ENCODE measurements around the gene NAPSA. TPM values are rescaled to one million over a fixed set of nuclear protein-coding genes. Genes with fewer than 3 reads are reported as not detected.

NAPSA gene
- polyA plus RNA-seq, result 1 to 10 TPM in 1 of 3 donors, under 1 TPM in 1, not detected in 1; 0.50 to 2.2 TPM

DNA sequence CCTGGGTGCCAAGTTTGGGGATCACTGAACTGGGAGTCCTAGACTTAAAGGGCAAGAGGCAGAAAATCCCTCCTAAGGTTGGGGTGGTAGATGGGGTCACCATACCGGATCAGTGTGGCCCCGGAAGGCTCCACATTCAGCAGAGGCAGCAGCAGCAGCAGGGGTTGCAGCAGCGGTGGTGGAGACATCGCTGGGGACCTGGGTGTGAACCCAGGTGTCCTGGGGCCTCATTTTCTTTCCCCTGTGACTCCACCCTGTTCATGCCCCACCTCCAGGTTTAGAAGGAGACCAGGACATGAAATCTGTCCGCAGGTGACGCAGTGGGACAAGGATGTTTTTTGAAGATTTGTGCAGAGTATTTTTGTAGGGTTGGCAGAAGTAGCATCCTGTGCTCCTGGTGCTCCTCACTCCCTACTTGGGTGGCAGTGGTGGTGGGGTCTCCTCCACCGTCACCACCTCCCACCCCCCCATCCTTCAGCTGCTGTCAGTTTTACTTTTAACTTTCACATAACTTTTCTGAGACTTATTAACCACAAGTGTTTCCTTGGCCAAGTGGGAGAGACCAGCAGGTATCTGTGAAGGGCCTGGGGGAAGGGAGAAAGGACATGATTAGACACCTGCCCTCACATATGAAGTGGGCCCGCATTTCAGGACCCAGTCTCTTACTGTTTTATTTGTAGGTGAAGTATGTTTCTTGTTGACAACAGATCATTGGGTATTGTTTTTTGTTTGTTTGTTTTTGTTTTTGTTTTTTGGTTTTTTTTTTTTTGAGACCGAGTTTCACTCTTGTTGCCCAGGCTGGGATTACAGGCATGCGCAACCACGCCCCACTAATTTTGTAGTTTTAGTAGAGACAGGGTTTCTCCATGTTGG lies at the start of gene NAPSA:
NAPSA (minus strand) TSS at position 206 of the 873 bp plus-strand sequence; CDS start at position 188, 18 bp downstream.
- H3K4me1 Mint-ChIP-seq, result peaks cover 22 to 41% of the 10 kb centered on the region in 2 donors
- peak within 1 kb of the TSS; percentile 71 to 90 (median 82) for H3K27ac Mint-ChIP-seq
- H3K4me3 Mint-ChIP-seq, result peak within 1 kb of the TSS in 4 of 5 donors; percentile 64 to 78 (median 70)
- no peak for DNase-seq
- no peaks in the 10 kb centered on the region for H3K36me3 Mint-ChIP-seq
- H3K27me3 Mint-ChIP-seq (ENCODE audit: low read depth in 3 of 3), result peaks cover 2 to 9% (median 7%) of the 10 kb centered on the region in 3 donors
- peaks cover 0 to 2% (median 0%) of the 10 kb centered on the region in 6 donors for H3K9me3 Mint-ChIP-seq

DNA sequence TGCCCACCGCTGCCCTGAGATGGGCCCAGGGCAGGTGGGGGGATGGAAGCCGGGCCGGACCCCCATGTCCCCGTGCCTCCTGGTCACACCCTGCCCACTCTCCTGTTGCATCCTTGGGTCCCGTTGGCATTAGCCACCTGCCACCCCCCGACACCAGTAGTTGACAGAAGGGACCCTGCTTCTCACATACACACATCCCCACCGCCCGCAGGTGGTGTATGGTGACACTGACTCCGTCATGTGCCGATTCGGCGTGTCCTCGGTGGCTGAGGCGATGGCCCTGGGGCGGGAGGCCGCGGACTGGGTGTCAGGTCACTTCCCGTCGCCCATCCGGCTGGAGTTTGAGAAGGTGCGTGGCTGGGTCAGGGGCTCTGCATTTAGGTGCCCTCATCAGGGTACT lies 48.1 kb upstream of the NAPSA start:
- H3K36me3 Mint-ChIP-seq, result no peaks in the 10 kb centered on the region
- H3K9me3 Mint-ChIP-seq, result no peaks in the 10 kb centered on the region
- no peak overlapping the region for H3K4me3 Mint-ChIP-seq
- H3K4me1 Mint-ChIP-seq, result peaks cover 0 to 2% of the 10 kb centered on the region in 2 donors
- H3K27me3 Mint-ChIP-seq (ENCODE audit: low read depth in 3 of 3), result peaks cover 0 to 2% (median 0%) of the 10 kb centered on the region in 3 donors
- DNase-seq, result no peak
- no peak overlapping the region for H3K27ac Mint-ChIP-seq

DNA sequence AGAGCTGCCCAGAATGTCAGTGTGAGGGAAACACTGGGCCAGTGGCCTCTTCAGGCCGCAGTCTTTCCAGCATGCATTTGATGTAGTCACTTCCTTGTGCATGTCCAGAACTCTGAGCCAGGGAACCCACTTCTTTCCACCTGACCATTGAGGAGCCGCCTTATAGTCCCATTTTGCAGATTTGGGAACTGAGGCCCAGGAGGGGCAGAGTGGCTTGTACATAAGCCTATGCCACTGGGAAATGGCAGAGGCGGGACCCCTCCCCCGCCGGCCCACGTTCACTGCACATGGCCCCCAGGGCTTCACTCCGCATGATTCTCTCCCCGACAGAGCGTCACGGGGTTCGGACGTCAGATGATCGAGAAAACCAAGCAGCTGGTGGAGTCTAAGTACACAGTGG lies 47.7 kb upstream of the NAPSA start:
- no peak overlapping the region for H3K27ac Mint-ChIP-seq
- no peaks in the 10 kb centered on the region for H3K36me3 Mint-ChIP-seq
- no peaks in the 10 kb centered on the region for H3K9me3 Mint-ChIP-seq
- peaks cover 0 to 2% (median 0%) of the 10 kb centered on the region in 3 donors for H3K27me3 Mint-ChIP-seq (ENCODE audit: low read depth in 3 of 3)
- peaks cover 0 to 2% of the 10 kb centered on the region in 2 donors for H3K4me1 Mint-ChIP-seq
- DNase-seq, result no peak
- no peak overlapping the region for H3K4me3 Mint-ChIP-seq

DNA sequence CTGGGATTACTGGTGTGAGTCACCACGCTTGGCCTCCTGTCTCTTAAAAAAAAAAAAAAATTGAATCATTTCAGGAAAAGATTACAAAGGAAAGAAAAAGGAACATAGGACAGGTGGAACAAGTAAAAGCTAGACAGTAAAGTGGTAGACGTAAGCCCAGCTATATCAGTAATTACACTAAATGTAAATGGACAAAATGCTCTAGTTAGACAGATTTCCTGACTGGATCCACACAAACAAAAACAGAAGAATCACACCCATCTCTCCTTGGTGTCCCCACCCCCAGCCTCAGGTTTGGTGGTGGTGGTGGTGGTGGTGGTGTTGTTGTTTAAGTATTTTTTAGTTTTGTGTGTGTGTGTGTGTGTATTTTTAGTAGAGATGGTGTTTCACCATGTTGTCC lies 47.0 kb upstream of the NAPSA start:
- peaks cover 0 to 2% of the 10 kb centered on the region in 2 donors for H3K4me1 Mint-ChIP-seq

DNA sequence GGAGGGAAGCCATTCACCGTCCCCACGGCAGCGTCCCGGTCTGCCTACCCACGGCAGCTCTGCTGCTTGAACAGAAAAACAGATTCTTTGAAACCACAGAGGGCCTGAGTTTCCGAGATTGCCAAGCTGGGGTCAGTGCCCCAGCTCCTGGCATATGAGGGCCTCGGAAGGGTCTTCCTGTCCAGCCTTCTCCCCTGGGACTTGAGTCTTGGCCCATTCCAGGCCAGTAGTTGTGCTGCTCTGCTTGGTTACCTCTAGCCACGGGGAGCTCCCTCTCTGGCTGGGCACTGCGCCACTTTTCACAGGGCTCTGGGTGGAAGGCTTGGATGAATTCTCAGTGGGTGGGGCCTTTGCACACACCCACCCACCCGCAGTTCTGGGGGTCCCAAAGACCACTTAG lies 44.7 kb upstream of the NAPSA start:
- H3K4me1 Mint-ChIP-seq, result peaks cover 0 to 2% of the 10 kb centered on the region in 2 donors
- H3K27me3 Mint-ChIP-seq (ENCODE audit: low read depth in 3 of 3), result peaks cover 0 to 3% (median 0%) of the 10 kb centered on the region in 3 donors
- H3K9me3 Mint-ChIP-seq, result no peaks in the 10 kb centered on the region
- H3K36me3 Mint-ChIP-seq, result peaks cover 0 to 4% (median 3%) of the 10 kb centered on the region in 3 donors
- H3K27ac Mint-ChIP-seq, result no peak overlapping the region
- no peak for DNase-seq
- H3K4me3 Mint-ChIP-seq, result no peak overlapping the region

More for the DNA sequence above, 47.0 kb upstream of the NAPSA start:
- Mint-ChIP-seq H3K36me3 (no peaks in the 10 kb centered on the region), H3K27me3 (ENCODE audit: low read depth in 3 of 3) (peaks cover 0 to 2% (median 0%) of the 10 kb centered on the region in 3 donors), H3K9me3 (no peaks in the 10 kb centered on the region), H3K4me3 (no peak overlapping the region), H3K27ac (no peak overlapping the region)
- no peak for DNase-seq

DNA sequence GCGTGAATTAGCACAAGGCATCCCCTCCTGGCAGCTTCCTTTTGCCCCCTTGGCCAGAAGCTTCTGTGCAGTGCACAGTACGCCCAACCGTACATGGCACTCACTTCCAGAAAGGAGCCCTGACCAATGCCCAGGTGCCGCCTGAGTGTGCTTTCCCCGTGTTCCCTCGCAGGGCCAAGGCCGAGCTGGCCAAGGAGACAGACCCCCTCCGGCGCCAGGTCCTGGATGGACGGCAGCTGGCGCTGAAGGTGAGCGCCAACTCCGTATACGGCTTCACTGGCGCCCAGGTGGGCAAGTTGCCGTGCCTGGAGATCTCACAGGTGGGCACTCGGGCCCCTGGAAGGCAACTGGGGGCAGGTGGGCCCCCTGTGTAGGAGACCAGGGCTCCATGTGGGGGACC lies 43.9 kb upstream of the NAPSA start:
- no peak overlapping the region for H3K27ac Mint-ChIP-seq
- H3K36me3 Mint-ChIP-seq, result peaks cover 0 to 4% (median 3%) of the 10 kb centered on the region in 3 donors
- H3K4me3 Mint-ChIP-seq, result no peak overlapping the region
- H3K9me3 Mint-ChIP-seq, result no peaks in the 10 kb centered on the region
- no peak for DNase-seq
- H3K27me3 Mint-ChIP-seq (ENCODE audit: low read depth in 3 of 3), result peaks cover 0 to 4% (median 0%) of the 10 kb centered on the region in 3 donors
- no peaks in the 10 kb centered on the region for H3K4me1 Mint-ChIP-seq

DNA sequence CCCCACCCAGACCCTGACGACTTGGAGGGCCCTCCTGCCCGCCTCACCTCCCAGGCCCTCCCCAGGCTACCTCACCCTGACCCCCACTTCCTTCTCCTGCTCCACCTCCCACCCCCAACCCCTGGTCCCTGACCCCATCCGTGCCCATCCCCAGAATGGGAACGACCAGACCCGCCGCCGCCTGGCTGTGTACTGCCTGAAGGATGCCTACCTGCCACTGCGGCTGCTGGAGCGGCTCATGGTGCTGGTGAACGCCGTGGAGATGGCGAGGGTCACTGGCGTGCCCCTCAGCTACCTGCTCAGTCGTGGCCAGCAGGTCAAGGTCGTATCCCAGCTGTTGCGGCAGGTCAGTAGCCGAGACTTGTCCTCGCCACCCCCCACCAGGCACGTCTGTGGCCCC lies 41.4 kb upstream of the NAPSA start:
- no peak overlapping the region for H3K27ac Mint-ChIP-seq
- H3K4me1 Mint-ChIP-seq, result no peaks in the 10 kb centered on the region
- H3K4me3 Mint-ChIP-seq, result no peak overlapping the region
- peaks cover 0 to 3% (median 0%) of the 10 kb centered on the region in 3 donors for H3K27me3 Mint-ChIP-seq (ENCODE audit: low read depth in 3 of 3)
- no peaks in the 10 kb centered on the region for H3K9me3 Mint-ChIP-seq
- DNase-seq, result no peak
- peaks cover 0 to 12% (median 3%) of the 10 kb centered on the region in 3 donors for H3K36me3 Mint-ChIP-seq

DNA sequence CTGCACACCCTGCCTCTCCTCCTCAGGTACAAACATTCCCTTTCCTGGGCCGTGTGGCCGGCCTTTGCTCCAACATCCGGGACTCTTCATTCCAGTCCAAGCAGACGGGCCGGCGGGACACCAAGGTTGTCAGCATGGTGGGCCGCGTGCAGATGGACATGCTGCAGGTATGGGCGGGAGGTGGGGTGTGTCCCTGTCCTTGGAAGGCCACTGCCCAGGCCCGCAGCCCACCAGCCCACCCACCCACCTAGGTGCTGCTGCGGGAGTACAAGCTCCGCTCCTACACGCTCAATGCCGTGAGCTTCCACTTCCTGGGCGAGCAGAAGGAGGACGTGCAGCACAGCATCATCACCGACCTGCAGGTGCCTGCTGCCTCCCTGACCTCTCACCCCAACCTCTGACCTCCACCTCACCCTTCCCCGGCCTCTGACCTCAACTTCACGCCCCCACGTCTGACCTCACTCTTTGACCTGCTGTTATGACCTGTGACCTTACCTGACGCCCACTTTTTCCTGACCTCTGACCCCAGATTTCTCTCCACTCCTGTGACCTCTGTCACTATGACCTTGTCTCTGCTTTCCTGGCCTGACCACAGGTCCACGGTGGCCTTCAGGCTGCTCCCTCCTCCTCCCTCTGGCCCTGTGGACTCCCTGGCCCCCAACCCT lies 40.8 kb upstream of the NAPSA start:
- H3K4me1 Mint-ChIP-seq, result no peaks in the 10 kb centered on the region
- no peaks in the 10 kb centered on the region for H3K9me3 Mint-ChIP-seq
- H3K36me3 Mint-ChIP-seq, result peaks cover 0 to 12% (median 3%) of the 10 kb centered on the region in 3 donors
- H3K27me3 Mint-ChIP-seq (ENCODE audit: low read depth in 3 of 3), result peaks cover 0 to 3% (median 1%) of the 10 kb centered on the region in 3 donors
- no peak for DNase-seq
- peak overlapping the region in 2 of 6 donors; percentile 15 to 46 for H3K27ac Mint-ChIP-seq
- no peak overlapping the region for H3K4me3 Mint-ChIP-seq

DNA sequence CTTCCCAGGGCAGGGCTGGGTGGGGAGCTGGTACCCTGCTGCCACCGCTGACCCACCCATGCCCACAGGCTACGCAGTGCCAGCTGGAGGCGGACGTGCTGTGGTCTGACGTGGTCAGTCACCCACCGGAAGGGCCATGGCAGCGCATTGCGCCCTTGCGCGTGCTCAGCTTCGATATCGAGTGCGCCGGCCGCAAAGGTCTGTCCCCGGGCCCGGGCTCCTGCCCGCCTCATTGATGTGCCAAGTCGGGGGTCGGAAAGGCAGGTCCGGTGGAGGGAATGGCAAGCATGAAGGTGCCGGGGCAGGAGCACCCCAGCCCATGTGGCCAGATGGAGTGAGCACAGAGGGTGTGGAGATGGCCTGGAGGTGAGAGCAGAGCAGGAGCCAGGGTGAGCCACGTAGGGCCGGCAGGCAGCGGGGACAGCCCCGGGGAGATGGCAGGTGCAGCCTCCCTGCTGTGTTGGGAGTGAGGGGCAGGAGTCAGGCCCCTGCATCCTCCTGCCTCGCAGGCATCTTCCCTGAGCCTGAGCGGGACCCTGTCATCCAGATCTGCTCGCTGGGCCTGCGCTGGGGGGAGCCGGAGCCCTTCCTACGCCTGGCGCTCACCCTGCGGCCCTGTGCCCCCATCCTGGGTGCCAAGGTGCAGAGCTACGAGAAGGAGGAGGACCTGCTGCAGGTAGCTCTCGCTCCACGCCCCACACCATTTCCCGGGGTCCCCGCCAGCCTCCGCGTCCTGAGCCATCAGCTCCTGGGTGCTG lies 37.3 kb upstream of the NAPSA start:
- H3K27ac Mint-ChIP-seq, result no peak overlapping the region
- no peak overlapping the region for H3K4me3 Mint-ChIP-seq
- H3K4me1 Mint-ChIP-seq, result no peaks in the 10 kb centered on the region
- peaks cover 0 to 4% (median 2%) of the 10 kb centered on the region in 3 donors for H3K27me3 Mint-ChIP-seq (ENCODE audit: low read depth in 3 of 3)
- H3K9me3 Mint-ChIP-seq, result no peaks in the 10 kb centered on the region
- DNase-seq, result no peak
- H3K36me3 Mint-ChIP-seq, result peaks cover 3 to 12% (median 7%) of the 10 kb centered on the region in 3 donors

DNA sequence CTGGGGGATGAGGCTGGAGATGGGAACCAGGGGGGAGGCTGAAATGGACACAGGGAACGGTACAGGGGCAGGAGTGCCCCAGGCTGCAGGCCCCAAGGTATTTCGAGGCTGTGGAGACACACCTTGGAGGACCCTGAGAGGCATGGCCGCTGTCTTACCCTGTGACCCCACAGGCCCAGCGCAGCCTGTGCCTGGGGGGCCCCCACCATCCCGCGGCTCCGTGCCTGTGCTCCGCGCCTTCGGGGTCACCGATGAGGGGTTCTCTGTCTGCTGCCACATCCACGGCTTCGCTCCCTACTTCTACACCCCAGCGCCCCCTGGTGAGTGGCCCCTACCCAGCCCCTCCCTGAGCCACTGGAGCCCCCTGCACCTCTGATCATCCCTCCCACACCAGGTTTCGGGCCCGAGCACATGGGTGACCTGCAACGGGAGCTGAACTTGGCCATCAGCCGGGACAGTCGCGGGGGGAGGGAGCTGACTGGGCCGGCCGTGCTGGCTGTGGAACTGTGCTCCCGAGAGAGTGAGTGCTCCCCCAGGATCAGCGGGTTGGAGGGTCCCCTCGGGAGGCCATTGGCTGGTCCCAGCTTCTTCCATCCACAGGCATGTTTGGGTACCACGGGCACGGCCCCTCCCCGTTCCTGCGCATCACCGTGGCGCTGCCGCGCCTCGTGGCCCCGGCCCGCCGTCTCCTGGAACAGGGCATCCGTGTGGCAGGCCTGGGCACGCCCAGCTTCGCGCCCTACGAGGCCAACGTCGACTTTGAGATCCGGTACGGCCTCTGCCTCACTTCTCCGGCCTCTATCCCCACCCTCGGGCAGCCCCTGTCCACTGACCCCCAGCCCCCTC lies 36.4 kb upstream of the NAPSA start:
- H3K4me3 Mint-ChIP-seq, result no peak overlapping the region
- H3K36me3 Mint-ChIP-seq, result peaks cover 4 to 12% (median 8%) of the 10 kb centered on the region in 3 donors
- no peak overlapping the region for H3K27ac Mint-ChIP-seq
- DNase-seq, result no peak
- H3K27me3 Mint-ChIP-seq (ENCODE audit: low read depth in 3 of 3), result peaks cover 0 to 4% (median 2%) of the 10 kb centered on the region in 3 donors
- H3K4me1 Mint-ChIP-seq, result no peaks in the 10 kb centered on the region
- no peaks in the 10 kb centered on the region for H3K9me3 Mint-ChIP-seq

DNA sequence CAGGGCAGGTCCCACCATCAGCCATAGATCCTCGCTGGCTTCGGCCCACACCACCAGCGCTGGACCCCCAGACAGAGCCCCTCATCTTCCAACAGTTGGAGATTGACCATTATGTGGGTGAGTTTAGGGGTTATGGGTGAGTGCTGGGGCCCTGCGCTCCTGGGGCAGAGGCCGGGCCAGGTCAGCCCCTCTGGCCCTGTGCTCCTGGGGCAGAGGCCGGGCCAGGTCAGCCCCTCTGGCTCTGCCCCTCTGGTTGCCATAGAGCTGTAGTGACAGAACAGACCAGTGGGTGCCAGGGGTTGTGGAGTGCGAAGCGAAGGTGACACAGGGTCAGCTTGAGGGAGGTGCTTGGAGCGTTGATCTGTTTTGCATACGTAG lies 33.9 kb upstream of the NAPSA start:
- H3K9me3 Mint-ChIP-seq, result no peaks in the 10 kb centered on the region

DNA sequence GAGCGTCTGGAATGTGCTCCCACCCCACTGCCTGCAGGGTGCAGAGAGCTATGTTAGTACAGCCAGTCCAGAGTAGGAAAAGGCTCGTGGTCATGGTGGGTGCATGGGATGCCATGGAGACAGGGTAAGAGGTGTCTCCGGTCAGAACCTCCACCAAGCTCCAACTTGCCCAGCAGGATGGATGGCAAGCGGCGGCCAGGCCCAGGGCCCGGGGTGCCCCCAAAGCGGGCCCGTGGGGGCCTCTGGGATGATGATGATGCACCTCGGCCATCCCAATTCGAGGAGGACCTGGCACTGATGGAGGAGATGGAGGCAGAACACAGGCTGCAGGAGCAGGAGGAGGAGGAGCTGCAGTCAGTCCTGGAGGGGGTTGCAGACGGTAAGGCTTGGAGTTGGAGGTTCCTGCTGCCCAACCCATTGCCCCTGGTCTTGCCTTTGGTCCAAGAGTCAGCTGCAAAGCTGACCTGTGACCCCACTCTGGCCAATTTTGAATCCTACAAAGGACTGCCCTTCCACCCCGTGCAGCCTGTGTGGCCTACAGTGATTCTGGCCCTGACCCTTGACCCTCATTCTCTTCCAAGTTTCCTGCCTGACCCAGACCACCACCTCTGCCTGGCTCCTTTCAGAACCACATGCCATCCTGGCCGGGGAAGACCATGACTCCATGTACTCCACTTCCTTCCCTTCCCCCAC lies 33.4 kb upstream of the NAPSA start:
- Mint-ChIP-seq H3K27ac (peak overlapping the region in 2 of 6 donors; percentile 7 to 57), H3K9me3 (no peaks in the 10 kb centered on the region)

More for the DNA sequence above, 33.9 kb upstream of the NAPSA start:
- H3K36me3 Mint-ChIP-seq, result peaks cover 4 to 11% (median 5%) of the 10 kb centered on the region in 3 donors
- H3K27ac Mint-ChIP-seq, result peak overlapping the region in 1 of 6 donors; percentile 57
- peaks cover 0 to 2% (median 2%) of the 10 kb centered on the region in 3 donors for H3K27me3 Mint-ChIP-seq (ENCODE audit: low read depth in 3 of 3)
- H3K4me3 Mint-ChIP-seq, result no peak overlapping the region
- no peak for DNase-seq
- H3K4me1 Mint-ChIP-seq, result no peaks in the 10 kb centered on the region

More for the DNA sequence above, 33.4 kb upstream of the NAPSA start:
- peaks cover 0 to 2% (median 2%) of the 10 kb centered on the region in 3 donors for H3K27me3 Mint-ChIP-seq (ENCODE audit: low read depth in 3 of 3)
- H3K4me1 Mint-ChIP-seq, result no peaks in the 10 kb centered on the region
- peaks cover 5 to 7% (median 5%) of the 10 kb centered on the region in 3 donors for H3K36me3 Mint-ChIP-seq
- H3K4me3 Mint-ChIP-seq, result no peak overlapping the region
- DNase-seq, result no peak
